ENCODE measurements around the gene PSMB4. TPM values are rescaled to one million over a fixed set of nuclear protein-coding genes. Genes with fewer than 3 reads are reported as not detected.
A peak's percentile ranks its signal among the peaks of the same experiment; 100 is the strongest.

Gene PSMB4
- polyA plus RNA-seq, 1 experiment, result 468 TPM

GRCh38 chr1:151369302-151369610, 30.1 kb upstream of the PSMB4 start:
- Histone ChIP-seq H3K27me3 (ENCODE audit: control insufficient read depth, insufficient read depth, low read length) (no peaks in the 10 kb centered on the region), H3K36me3 (ENCODE audit: control insufficient read depth, insufficient read depth, low read length) (peaks cover 7% of the 10 kb centered on the region; the same call in 1 of the 2 replicates), H3K4me3 (ENCODE audit: low read depth, low read length) (no peak overlapping the region)
- CTCF ChIA-PET, result interaction anchor here (0.9 kb wide), 1 partner anchor 8 kb away, joined by 3 read pairs; no protein-coding TSS in a partner anchor
- POLR2A ChIA-PET, result no interaction called here
- TF ChIP-seq CTCF (IDR thresholded peaks at IDR 0.05; ENCODE audit: insufficient read depth, low read depth, low read length), result no peak
- DNase-seq (ENCODE audit: low read depth), result no peak

GRCh38 chr1:151369621-151370048, 29.7 kb upstream of the PSMB4 start:
- TF ChIP-seq CTCF (IDR thresholded peaks at IDR 0.05; ENCODE audit: insufficient read depth, low read depth, low read length), result no peak
- Histone ChIP-seq H3K4me3 (ENCODE audit: low read depth, low read length) (no peak overlapping the region), H3K36me3 (ENCODE audit: control insufficient read depth, insufficient read depth, low read length) (peaks cover 7% of the 10 kb centered on the region; the same call in 1 of the 2 replicates), H3K27me3 (ENCODE audit: control insufficient read depth, insufficient read depth, low read length) (no peaks in the 10 kb centered on the region)
- CTCF ChIA-PET, result interaction anchor here (0.9 kb wide), 1 partner anchor 9 kb away, joined by 3 read pairs; no protein-coding TSS in a partner anchor
- POLR2A ChIA-PET, result no interaction called here
- no peak for DNase-seq (ENCODE audit: low read depth)

GRCh38 chr1:151370211-151370911, 29.0 kb upstream of the PSMB4 start:
- no peak for TF ChIP-seq CTCF (IDR thresholded peaks at IDR 0.05; ENCODE audit: insufficient read depth, low read depth, low read length)
- Histone ChIP-seq H3K36me3 (ENCODE audit: control insufficient read depth, insufficient read depth, low read length) (peaks cover 6% of the 10 kb centered on the region; the same call in 1 of the 2 replicates), H3K4me3 (ENCODE audit: low read depth, low read length) (no peak overlapping the region), H3K27me3 (ENCODE audit: control insufficient read depth, insufficient read depth, low read length) (0 out of 2 replicates have a peak, but pooled peaks cover 1% of the 10 kb centered on the region)
- CTCF ChIA-PET, result no interaction called here
- POLR2A ChIA-PET, result no interaction called here
- DNase-seq (ENCODE audit: low read depth), result no peak

GRCh38 chr1:151371370-151372057, 27.9 kb upstream of the PSMB4 start:
- Histone ChIP-seq H3K4me3 (ENCODE audit: low read depth, low read length) (peak overlapping the region; percentile 39), H3K27me3 (ENCODE audit: control insufficient read depth, insufficient read depth, low read length) (0 out of 2 replicates have a peak, but pooled peaks cover 1% of the 10 kb centered on the region), H3K36me3 (ENCODE audit: control insufficient read depth, insufficient read depth, low read length) (peaks cover 3% of the 10 kb centered on the region; the same call in 1 of the 2 replicates)
- CTCF ChIA-PET, result interaction anchor here (1.2 to 1.6 kb wide), 3 partner anchors 21 to 71 kb away, joined by 3 to 7 read pairs (median 3); no protein-coding TSS in a partner anchor
- no peak for TF ChIP-seq CTCF (IDR thresholded peaks at IDR 0.05; ENCODE audit: insufficient read depth, low read depth, low read length)
- DNase-seq (ENCODE audit: low read depth), result no peak
- POLR2A ChIA-PET, result interaction anchor here (0.6 kb wide), 2 partner anchors 16 to 28 kb away, joined by 3 to 6 read pairs; partner anchors contain the start of gene PSMB4
